HG02798 (cell line): Measurements from ENCODE around the gene DRAM1.
"Not testable (repeated sequence)": the region's sequence is repeated elsewhere in the genome, so short reads cannot be mapped to it uniquely, and the experiment has no call there.

Experiments used
- ATAC-seq: cut with Tn5 transposase; IDR thresholded peaks from one replicate; pipeline ENCODE4 v1.9.1; 2021; ENCODE audit warnings: mild to moderate bottlenecking; ENCODE audit not compliant: unreplicated experiment, poor library complexity

The DRAM1 gene

DNA sequence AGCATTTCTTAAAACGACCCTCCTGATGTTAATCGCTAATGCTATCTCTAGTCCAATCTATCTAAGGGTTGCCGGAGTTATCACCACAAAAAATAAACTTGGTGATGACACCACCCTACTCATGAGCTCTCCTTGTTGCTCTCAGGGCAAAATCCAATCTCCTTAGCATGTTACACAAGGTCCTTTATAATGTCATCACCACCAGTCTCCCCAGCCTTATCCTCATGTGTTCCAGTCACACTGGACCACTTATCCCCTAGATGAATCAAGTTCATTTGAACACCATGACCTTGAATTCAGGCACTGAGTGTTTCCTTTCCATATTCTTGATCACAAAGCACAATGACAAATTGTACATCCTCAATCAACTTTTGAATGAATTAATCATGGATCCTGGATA, 19.0 kb upstream of the DRAM1 start:
- no peak for ATAC-seq

DNA sequence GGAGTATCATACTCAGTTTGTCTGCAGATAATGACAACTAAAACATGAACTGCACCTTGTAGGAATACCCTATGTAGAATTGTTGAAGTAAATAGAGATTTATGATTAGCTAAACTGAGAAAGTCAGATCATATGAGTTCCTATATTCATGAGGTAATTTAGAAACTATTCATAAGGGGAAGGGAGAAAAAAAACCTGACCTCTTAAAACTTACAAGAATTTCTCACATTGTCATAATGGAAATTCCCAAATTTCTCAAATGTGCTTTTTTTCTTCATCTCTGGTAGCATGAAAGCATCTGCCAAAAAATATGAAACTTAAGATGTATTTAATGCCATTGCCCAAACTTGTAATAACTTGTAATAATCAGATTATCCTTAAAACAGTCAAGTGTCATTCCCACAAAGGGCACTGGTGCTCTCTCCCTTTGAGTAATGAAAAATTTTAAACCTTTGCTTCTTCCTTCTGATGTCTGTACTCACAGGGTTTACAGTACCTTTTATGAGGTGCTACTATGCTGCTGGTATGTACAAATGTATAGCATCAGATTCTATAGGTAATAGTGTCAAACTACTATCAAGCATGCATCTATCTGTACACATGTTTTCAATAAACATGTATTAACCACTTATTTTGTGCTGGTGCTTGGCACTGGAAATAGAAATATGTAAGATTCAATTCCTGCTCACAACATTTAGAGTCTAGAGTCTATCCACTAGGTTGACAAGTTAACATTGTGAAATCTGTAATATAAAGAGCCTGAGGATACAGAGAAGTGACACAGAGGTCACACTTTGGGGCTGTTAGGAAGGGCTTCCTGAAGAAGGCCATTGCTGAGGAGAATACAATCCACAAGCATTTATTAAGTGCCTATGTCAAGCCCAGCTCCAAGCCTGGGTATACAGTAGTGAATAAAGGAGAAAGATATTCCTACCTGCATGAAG, 17.4 kb upstream of the DRAM1 start:
- ATAC-seq, result peak; percentile 50

DNA sequence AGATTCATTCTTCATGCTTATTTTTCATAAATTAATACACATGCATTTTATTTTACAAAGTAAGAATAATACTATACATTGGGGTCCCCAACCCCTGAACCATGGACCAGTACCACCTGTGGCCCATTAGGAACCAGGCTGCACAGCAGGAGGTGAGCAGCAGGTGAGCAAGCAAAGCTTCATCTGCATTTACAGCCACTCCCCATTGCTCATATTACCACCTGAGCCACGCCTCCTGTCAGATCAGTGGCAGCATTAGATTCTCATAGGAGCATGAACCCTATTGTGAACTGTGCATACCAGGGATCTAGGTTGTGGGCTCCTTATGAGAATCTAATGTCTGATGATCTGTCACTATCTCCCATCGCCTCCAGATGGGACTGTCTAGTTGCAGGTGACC, 15.7 kb upstream of the DRAM1 start:
- ATAC-seq, result not testable (repeated sequence)

DNA sequence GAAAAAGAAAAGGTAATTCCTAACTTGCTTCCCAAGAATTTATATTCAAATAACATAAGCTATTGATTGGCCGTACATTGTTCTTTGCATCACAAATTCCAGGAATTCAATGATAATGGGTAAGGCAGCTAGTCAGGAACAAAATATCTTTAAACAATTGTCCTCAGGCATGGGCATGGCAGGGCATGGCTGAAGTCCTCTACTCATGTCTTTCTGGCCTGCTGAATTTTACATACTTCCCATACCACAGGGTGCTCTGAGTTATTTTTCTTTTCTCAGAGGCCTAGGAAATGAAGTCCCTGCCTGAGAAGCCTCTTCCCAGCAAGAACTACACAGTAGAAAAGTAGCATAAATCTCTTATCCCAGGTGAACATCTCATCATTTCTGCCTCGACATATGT, 15.1 kb upstream of the DRAM1 start:
- no peak for ATAC-seq

DNA sequence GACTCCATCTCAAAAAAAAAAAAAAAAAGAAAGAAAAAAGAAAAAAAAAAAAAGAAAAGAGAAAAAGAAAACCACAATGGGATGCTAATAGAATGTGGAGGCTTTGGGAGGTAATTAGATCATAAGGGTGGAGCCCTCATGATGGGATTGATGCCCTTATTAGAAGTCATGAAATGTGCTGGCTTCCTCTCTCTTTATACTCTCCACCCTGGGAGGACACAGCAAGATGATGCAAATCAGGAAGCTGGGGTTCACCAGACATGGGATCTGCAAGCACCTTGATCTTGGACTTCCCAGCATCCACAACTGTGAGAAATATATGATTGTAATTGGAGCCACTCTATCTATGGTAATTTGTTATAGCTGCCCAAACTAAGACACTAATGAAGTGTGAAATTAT, 13.4 kb upstream of the DRAM1 start:
- ATAC-seq, result no peak

DNA sequence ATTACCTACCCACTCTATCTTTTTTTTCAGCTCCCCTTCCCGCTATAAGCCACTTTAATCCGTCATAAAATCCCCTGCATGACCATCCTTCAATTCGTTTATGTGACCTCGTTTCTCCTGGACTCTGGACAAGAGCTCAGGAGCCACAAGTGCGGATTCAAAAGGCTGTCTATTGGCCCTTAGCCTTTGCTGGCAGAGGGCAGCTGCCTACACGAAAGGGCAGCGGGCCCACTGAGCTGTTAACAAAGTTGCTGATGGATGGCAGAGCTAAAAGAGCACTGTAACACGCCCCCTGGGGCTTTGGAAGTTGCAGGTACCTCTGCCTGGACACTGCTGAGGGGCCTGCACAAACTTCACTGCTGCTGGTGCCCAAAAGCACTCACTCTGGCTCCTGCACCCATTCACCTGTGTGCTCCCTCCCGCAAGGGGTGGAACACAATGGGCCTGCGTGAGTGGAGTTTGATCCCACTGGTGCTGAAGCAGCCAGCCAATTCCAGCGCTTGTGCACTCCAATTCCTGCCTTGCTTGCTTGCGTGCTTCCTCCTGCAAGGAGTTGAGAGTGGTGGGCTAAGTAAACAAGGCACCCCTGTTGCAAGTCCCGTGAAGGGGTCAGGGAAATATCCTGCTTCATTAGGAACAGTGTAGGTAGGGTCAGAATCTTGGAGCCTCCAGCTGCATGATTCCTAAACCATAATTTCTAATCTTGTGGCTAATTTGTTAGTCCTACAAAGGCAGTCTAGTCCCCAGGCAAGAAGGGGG, 10.6 kb upstream of the DRAM1 start:
- no peak for ATAC-seq

DNA sequence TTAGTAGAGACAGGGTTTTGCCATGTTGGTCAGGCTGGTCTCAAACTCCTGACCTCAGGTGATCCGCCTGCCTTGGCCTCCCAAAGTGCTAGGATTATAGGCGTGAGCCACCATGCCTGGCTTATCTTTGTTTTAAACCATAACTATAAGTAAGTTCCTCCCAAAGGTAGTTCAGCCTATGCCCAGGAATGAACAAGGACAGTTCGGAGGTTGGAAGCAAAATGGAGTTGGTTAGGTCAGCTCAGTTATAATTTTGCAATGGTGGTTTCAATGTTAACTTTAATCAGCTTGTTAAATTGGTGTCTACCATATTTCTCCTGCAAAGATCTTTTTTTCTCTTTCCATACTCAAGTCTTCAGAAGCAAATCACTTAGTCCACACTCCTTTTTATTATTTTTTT, 9.8 kb upstream of the DRAM1 start:
- not testable (repeated sequence) for ATAC-seq

DNA sequence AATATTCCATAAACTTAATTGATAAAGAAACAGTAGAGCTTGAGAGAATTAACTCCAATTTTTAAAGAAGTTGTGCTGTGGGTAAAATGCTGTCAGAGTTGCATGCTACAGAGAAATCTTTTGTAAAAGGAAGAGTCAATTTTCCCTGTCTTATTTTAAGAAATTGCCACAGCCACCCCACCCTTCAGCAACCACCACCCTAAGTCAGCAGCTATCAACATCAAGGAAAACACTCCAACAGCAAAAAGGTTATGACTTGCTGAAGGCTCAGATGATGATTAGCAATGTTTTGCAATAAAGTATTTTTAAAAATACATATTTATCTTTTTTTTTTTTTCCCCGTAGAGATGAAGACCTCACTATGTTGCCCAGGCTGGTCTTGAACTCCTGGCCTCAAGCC, 6.5 kb upstream of the DRAM1 start:
- no peak for ATAC-seq

DNA sequence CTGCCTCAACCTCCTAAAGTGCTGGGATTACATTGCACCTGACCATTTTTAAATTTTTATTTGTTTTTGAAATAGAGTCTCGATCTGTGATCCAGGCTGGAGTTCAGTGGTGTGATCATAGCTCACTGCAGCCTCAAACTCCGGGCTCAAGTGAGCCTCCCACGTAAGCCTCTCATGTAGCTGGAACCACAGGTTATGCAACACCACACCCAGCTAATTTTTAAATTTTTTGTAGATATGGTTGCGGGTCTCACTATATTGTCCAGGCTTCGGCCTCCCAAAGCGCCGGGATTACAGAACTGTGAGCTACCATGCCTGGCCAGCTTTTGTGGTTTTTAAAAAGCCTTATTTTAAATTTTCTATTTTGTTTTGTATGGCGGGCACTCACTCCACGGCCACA, 2.2 kb upstream of the DRAM1 start:
- no peak for ATAC-seq

DNA sequence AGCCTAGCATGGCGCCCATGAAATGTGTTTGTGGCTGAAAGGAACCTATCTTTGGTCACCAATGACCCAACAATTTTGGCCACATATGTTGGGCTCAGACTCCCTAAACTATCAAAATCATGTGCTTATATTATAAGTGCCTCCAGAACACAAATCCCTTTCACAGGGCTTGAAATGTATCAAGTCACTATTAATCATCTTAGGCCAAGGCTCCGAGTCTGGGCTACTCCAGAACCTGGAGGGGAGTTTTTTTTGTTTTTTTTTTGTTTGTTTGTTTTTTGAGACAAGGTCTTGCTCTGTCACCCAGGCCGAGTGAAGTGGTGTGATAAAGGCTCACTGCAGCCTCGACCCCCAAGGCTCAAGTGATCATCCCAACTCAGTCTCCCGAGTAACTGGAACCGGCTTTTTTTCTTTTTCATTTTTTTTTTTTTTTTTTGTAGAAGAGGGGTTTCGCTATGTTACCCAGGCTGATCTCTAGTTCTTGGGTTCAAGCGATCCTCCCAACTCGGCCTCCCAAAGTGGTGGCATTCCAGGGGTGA, 989 bp upstream of the DRAM1 start:
- ATAC-seq, result no peak

DNA sequence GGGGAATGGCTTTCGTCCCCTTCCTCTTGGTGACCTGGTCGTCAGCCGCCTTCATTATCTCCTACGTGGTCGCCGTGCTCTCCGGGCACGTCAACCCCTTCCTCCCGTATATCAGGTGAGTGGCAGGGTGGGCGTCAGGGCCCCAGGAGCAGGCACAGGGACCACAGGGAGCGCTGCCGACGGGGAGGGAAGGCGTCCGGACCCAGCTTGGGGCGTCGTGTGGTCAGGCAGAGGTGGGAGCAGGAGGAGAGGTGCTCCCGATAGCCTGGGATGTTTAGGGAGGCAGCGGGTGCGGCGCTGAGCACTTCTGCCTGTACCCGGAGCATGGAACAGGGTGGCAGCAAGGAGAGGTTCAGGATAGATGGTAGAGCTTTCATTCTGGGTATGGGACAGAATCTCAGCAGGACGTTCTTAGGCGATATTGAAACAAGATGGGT, 444 bp downstream of the DRAM1 start:
- ATAC-seq, result peak; percentile 22

DNA sequence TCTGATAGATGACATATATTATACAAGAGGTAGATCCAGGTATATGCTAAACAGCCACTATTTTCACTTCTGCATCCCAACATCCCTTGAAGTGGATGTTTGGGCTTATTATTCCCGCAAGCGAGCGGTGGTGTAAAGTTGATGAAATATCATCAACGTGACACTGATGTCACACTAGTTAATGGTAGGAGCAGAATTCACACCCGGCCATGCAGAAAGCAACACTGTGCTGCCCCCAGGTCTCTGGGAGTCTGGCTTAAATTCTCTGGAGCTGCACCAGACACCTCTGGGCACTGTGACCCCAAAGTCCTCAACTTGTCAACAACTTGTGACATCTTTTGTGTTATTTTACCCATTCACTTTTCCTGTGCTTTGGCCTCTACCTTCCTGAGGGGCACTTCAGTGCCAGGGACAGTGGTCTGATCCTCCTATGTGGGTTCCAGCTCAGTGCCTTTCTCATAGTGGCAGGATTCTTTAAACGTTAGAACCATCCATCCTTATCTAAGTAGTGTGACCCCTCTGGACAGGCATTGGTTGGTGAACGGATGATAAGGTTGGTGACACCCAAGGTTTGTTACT, 952 bp downstream of the DRAM1 start:
- ATAC-seq, result no peak

DNA sequence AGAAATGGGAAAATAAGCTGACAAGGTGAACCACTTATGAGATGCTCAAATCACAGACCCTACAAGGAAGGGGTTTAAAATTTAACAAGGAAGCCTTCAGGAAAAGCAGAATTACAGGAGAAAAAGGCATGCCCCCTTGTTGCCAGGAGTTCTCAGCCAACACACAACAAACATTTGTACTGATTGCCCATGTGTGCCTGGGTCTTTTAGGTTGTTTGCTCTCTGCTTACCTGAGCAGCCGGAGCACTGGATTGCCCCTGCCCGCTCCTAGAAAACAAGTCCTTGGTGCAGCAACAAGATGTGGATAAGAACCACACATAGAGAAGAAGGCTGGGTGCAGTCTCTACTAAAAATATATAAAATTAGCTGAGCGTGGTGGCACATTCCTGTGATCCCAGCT, 3.4 kb downstream of the DRAM1 start:
- no peak for ATAC-seq

DNA sequence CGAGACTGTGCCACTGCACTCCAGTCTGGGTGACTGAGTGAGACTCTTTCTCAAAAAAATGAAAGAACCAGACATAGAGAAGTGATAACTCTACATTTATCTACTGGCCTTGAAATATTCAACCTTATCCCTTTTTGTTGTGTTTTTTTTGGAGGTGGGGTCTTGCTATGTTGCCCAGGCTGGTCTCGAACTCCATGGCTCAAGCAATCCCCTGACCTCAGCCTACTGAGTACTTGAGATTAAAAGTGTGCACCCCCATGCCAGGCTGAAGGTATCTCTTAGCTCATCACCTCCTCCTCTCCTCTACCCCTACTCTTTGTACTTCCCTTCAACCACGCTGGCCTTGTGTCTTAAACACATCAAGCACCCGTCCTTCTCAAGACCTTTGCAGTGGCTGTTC, 3.8 kb downstream of the DRAM1 start:
- ATAC-seq, result no peak

DNA sequence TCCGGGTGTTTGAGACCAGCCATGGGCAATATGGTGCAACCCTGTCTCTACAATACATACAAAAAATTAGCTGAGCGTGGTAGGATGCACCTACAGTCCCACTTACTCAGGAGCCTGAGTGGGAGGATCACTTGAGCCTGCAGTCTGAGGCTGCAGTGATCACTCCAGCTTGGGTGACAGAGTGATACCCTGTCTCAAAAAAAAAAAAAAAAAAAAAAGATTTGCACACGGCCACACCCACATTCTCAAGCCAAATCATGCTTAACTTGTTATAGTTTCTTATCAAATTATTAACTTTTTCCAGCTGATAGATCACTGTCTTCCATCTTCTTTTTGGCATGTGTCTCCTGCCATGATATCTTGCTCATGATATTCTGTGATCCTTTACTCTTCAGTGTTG, 6.8 kb downstream of the DRAM1 start:
- no peak for ATAC-seq

DNA sequence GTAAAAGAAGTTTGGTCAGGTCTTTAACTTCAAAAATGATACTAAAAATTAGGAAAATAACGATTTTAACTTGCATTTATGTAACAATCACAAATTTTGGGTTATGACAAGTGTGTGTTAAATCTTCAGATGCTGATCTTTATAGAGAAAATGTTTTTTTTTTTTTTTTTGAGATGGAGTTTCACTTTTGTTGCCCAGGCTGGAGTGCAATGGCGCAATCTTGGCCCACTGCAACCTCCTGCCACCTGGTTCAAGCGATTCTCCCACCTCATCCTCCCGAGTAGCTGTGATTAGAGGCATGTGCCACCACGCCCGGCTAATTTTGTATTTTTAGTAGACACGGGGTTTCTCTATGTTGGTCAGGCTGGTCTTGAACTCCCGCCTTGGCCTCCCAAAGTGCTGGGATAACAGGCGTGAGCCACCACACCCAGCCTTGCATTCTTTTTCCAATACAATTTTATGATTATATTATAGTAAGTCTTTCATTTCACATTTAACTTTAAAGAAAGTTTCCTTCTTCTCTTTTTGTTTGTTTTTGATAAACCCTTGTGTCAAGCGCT, 7.5 kb downstream of the DRAM1 start:
- not testable (repeated sequence) for ATAC-seq

DNA sequence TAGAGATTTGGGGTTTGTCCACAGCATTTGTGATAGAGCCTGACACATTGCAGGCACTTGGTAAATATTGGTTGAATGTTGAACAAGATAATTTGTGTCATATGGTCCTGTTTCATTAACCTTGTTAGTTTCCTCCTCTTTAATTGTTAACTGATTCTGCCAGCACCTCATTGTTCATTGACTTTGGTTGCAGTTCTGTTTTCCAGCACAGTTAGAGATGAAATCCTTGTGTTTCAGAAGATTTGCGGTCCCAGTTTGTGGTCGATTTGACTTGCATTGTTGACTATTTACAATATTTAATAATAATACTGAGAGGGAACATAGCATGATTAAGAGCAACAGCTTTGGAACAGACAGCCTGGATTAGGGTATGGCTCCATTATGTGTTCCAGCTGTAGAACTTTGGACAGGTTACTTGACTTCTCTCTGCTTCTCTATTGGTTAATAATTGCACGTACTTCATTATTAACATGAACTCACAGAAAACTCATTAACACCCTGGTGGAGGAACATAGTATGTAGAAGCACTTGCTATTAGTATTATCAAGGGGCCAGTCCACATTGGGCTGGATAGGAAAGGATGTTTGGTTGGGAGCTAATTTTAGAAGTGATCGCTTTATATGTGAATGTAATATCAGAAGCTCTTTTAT, 8.7 kb downstream of the DRAM1 start:
- peak; percentile 52 for ATAC-seq

DNA sequence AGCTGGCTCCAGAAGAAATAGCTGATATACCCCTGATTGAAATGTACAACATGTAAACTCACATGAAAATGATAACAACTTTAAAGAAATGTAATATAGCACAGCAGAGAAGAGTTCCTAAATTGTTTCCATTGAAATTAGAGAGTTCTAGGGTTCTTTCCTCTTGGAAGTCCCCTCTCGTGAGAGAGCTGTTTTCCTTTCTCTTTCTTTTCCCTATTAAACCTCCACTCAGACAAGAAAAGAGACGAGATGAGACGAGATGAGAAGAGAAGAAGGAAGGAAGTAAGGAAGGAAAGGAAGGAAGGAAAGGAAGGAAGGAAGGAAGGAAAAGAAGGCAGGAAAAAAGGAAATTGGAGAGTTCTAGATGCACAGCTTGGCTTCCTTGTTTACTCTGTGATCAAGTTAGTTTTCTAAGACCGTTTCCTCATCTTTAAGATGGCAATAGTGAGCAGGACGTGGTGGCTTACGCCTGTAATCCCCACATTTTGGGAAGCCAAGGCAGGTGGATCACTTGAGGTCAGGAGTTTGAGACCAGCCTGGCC, 11.9 kb downstream of the DRAM1 start:
- no peak for ATAC-seq

DNA sequence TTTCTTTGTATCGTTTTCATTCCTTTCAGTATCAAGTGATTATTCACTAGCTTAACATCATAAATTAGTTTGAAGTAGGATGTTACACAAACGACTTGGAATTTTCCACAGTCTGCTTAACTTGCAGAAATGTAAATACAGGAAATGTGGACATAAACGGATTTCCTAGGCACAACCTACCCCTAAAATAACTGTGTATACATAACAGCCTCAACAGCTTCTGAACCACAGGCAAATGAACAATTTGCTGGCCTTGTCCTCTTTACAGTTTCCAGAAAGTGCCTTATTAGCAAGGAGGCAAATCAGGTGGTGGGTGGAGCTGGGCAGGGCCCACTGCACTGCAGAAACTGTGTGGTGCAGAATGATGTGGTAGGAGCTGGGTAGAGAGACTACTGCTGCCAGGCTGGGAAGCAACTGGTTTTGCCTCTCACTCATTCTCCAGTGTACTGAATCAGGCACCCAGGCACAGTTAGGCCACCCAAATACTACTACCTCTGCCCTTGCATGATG, 14.1 kb downstream of the DRAM1 start:
- ATAC-seq, result peak; percentile 95

DNA sequence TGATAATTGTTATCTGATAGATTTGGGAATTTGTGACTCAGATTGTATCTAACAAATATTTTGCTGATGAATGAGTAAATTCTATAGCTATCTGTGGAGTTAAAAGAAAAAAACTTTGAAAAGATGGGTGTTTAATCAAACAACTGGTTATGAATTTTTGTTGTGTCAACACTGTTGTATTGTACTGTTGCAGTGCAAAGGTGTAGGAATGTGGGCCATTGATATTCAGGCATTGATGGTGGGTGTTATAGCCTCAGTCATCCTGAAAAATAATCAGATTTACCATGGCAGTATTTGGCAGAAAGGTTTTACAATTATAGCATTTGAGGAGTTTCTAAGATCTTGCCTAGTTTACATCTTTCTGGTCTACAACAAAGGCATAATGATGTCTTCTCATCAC, 15.4 kb downstream of the DRAM1 start:
- ATAC-seq, result no peak
